HG03064 (cell line): Measurements from ENCODE around the gene TTC16.

ENCODE experiments used
- ATAC-seq: cut with Tn5 transposase; IDR thresholded peaks from one replicate; pipeline ENCODE4 v1.9.1; 2021; ENCODE audit warnings: low read depth; ENCODE audit not compliant: unreplicated experiment

TTC16 gene

GRCh38 chr9:127715470-127716337 lies at the start of gene TTC16, which contains the start of gene PTRH1:
Gene TTC16 (plus strand): TSS chr9:127716079. CDS start chr9:127716146, 67 bp downstream.
Gene PTRH1 (minus strand): TSS chr9:127715663. CDS start chr9:127715639, 24 bp downstream.
- ATAC-seq, result peak; percentile 85

- no peak for ATAC-seq
Observed at GRCh38 chr9:127667127-127667844, 48.6 kb upstream of the TTC16 start.

GRCh38 chr9:127667906-127668305 lies 48.0 kb upstream of the TTC16 start:
- no peak for ATAC-seq

GRCh38 chr9:127673234-127673633 lies 42.6 kb upstream of the TTC16 start:
- no peak for ATAC-seq

- ATAC-seq, result no peak
Observed at GRCh38 chr9:127676638-127677037, 39.2 kb upstream of the TTC16 start.

- ATAC-seq, result no peak
Observed at GRCh38 chr9:127679506-127679905, 36.4 kb upstream of the TTC16 start.

- no peak for ATAC-seq
Observed at GRCh38 chr9:127680226-127680625, 35.7 kb upstream of the TTC16 start.

- no peak for ATAC-seq
Observed at GRCh38 chr9:127680846-127681245, 35.0 kb upstream of the TTC16 start.

- ATAC-seq, result no peak
Observed at GRCh38 chr9:127682351-127683136, 33.3 kb upstream of the TTC16 start.

- ATAC-seq, result no peak
Observed at GRCh38 chr9:127683723-127684122, 32.2 kb upstream of the TTC16 start.

GRCh38 chr9:127684576-127684975 lies 31.3 kb upstream of the TTC16 start:
- ATAC-seq, result no peak

- ATAC-seq, result no peak
Observed at GRCh38 chr9:127686461-127687393, 29.2 kb upstream of the TTC16 start.

- ATAC-seq, result no peak
Observed at GRCh38 chr9:127689329-127690000, 26.4 kb upstream of the TTC16 start.

GRCh38 chr9:127690735-127691134 lies 25.1 kb upstream of the TTC16 start:
- ATAC-seq, result no peak

- ATAC-seq, result no peak
Observed at GRCh38 chr9:127692071-127692470, 23.8 kb upstream of the TTC16 start.

- ATAC-seq, result no peak
Observed at GRCh38 chr9:127693143-127693542, 22.7 kb upstream of the TTC16 start.

GRCh38 chr9:127693697-127694096 lies 22.2 kb upstream of the TTC16 start:
- ATAC-seq, result no peak

- no peak for ATAC-seq
Observed at GRCh38 chr9:127694890-127695720, 20.8 kb upstream of the TTC16 start.
